GDM1 (cell line): ENCODE results near the gene KCNH1.
"Not testable (repeated sequence)": the region's sequence is repeated elsewhere in the genome, so short reads cannot be mapped to it uniquely, and the experiment has no call there.

Experiments
- DNase-seq: peaks from one replicate; lab custom pipeline; 2025; lab: John Stamatoyannopoulos, UW

The KCNH1 gene

GRCh38 chr1:210995931-210996330 is 138.0 kb downstream of the KCNH1 start:
- not testable (repeated sequence) for DNase-seq

GRCh38 chr1:210992837-210993236 is 141.1 kb downstream of the KCNH1 start:
- no peak for DNase-seq

- no peak for DNase-seq
Measured at GRCh38 chr1:210989905-210990304, 144.0 kb downstream of the KCNH1 start.

GRCh38 chr1:210981490-210981889 is 152.5 kb downstream of the KCNH1 start:
- DNase-seq, result no peak

- no peak for DNase-seq
Measured at GRCh38 chr1:210980082-210980481, 153.9 kb downstream of the KCNH1 start.

GRCh38 chr1:210978974-210979354 is 155.0 kb downstream of the KCNH1 start:
- no peak for DNase-seq

GRCh38 chr1:210978316-210978973 is 155.5 kb downstream of the KCNH1 start:
- DNase-seq, result no peak

- DNase-seq, result no peak
Measured at GRCh38 chr1:210951279-210951678, 182.7 kb downstream of the KCNH1 start.

- not testable (repeated sequence) for DNase-seq
Measured at GRCh38 chr1:210949940-210950546, 183.9 kb downstream of the KCNH1 start.

- no peak for DNase-seq
Measured at GRCh38 chr1:210949489-210949888, 184.5 kb downstream of the KCNH1 start.

GRCh38 chr1:210949039-210949438 is 184.9 kb downstream of the KCNH1 start:
- DNase-seq, result no peak

GRCh38 chr1:210944252-210944651 is 189.7 kb downstream of the KCNH1 start:
- no peak for DNase-seq

- DNase-seq, result no peak
Measured at GRCh38 chr1:210942513-210942912, 191.4 kb downstream of the KCNH1 start.

- no peak for DNase-seq
Measured at GRCh38 chr1:210940081-210940617, 193.8 kb downstream of the KCNH1 start.

- DNase-seq, result no peak
Measured at GRCh38 chr1:210938416-210938925, 195.5 kb downstream of the KCNH1 start.

GRCh38 chr1:210937846-210938245 is 196.1 kb downstream of the KCNH1 start:
- DNase-seq, result no peak

- DNase-seq, result no peak
Measured at GRCh38 chr1:210935905-210936304, 198.0 kb downstream of the KCNH1 start.

- no peak for DNase-seq
Measured at GRCh38 chr1:210932104-210932503, 201.8 kb downstream of the KCNH1 start.

GRCh38 chr1:210922666-210923065 is 211.3 kb downstream of the KCNH1 start:
- no peak for DNase-seq

GRCh38 chr1:210920716-210921694 is 212.9 kb downstream of the KCNH1 start:
- no peak for DNase-seq

- no peak for DNase-seq
Measured at GRCh38 chr1:210920258-210920657, 213.7 kb downstream of the KCNH1 start.

GRCh38 chr1:210918893-210919292 is 215.1 kb downstream of the KCNH1 start:
- DNase-seq, result no peak
